HepG2 (cell line): Measurements from ENCODE around the gene PRMT6. TPM values are rescaled to one million over a fixed set of nuclear protein-coding genes. Genes with fewer than 3 reads are reported as not detected.

Experiments
- ATAC-seq: fragments of 200-7000 bp; cut with Tn5 transposase; 3 replicates; pipeline ENCODE4 v1.9.1; 2020; ENCODE audit warnings: mild to moderate bottlenecking, moderate library complexity
- BruUV-seq: library from RNA; stranded (reverse); fragments of 400-500 nt; replicated peaks from 2 replicates; lab custom pipeline; 2021; lab: Mats Ljungman, UMichigan
- CTCF ChIA-PET: fragments of 300-600 bp; formaldehyde crosslinking; extraction: SDS; loops from one replicate; lab custom pipeline; 2021; ENCODE audit warnings: low total read pairs, inconsistent platforms, low intra/inter-chr PET ratio; lab: Yijun Ruan, JAX
- POLR2A ChIA-PET: fragments of 350-600 bp; sonication (Branson Sonifier 250); formaldehyde crosslinking; loops from one replicate; lab custom pipeline; 2020; ENCODE audit warnings: antibody characterized with exemption, inconsistent platforms; lab: Yijun Ruan, JAX
- DNase-seq: peaks from one replicate; pipeline ENCODE4 v3.0.0-alpha.2; 2015; ENCODE audit warnings: low spot score
- FAIRE-seq: peaks from 3 replicates; lab custom pipeline; 2011; peaks lifted over from hg19 to GRCh38; lab: Jason Lieb, UNC
- H2AFZ ChIP-seq: one replicate; pipeline ENCODE4 v1.6.1; 2011; ENCODE audit warnings: low read length, inconsistent platforms
- H3K27ac ChIP-seq: fragments of 300-600 bp; 3 replicates; pipeline ENCODE4 v1.8.0; 2011; ENCODE audit warnings: mixed run types, mild to moderate bottlenecking, mixed read lengths, low read length, inconsistent platforms; ENCODE audit not compliant: insufficient read depth; ENCODE audit errors: extremely low read length
- H3K27me3 ChIP-seq, 2 experiments: fragments of 200-600 bp in 1 of 2; 2 replicates in 1 of 2; 3 replicates in 1 of 2; pipeline versions ENCODE4 v1.6.0 to v1.8.0; 2011; ENCODE audit warnings: low read length in 2 of 2, mild to moderate bottlenecking in 2 of 2, moderate library complexity in 2 of 2, inconsistent platforms in 1 of 2; ENCODE audit not compliant: insufficient read depth in 2 of 2, control insufficient read depth in 1 of 2
- H3K36me3 ChIP-seq, 2 experiments: fragments of 200-600 bp in 1 of 2; replicated peaks in 1 of 2; 2 replicates in 1 of 2; 3 replicates in 1 of 2; pipeline versions ENCODE4 v1.5.1 to v1.8.0; 2011; ENCODE audit warnings: low read length in 2 of 2, inconsistent platforms in 1 of 2; ENCODE audit not compliant: insufficient read depth in 2 of 2, control insufficient read depth in 1 of 2
- H3K4me1 ChIP-seq: 2 replicates; pipeline ENCODE4 v1.5.1; 2012; ENCODE audit warnings: low read length, inconsistent platforms; ENCODE audit not compliant: insufficient read depth
- H3K4me2 ChIP-seq: 2 replicates; pipeline ENCODE4 v1.6.0; 2011; ENCODE audit warnings: low read depth, low read length, inconsistent platforms
- H3K4me3 ChIP-seq, 3 experiments: fragments of 200-600 bp in 1 of 3; sonication (generic), shearing (Covaris generic) in 1 of 3; replicated peaks in 1 of 3; 2 replicates each; pipeline ENCODE4 v1.5.1; 2011 to 2016; ENCODE audit warnings: low read length in 3 of 3, inconsistent platforms in 2 of 3, low read depth in 2 of 3, mild to moderate bottlenecking in 2 of 3, control low read depth in 1 of 3, mixed read lengths in 1 of 3; ENCODE audit not compliant: insufficient read depth in 1 of 3
- H3K79me2 ChIP-seq: one replicate; pipeline ENCODE4 v1.6.1; 2011; ENCODE audit warnings: low read length, inconsistent platforms; ENCODE audit not compliant: insufficient read depth
- H3K9ac ChIP-seq: 2 replicates; pipeline ENCODE4 v1.6.0; 2011; ENCODE audit warnings: mild to moderate bottlenecking, low read depth, low read length, inconsistent platforms; ENCODE audit not compliant: insufficient read depth
- H3K9me3 ChIP-seq: 2 replicates; pipeline ENCODE4 v1.5.1; 2012; ENCODE audit warnings: mild to moderate bottlenecking, low read length
- H4K20me1 ChIP-seq: 2 replicates; pipeline ENCODE4 v1.6.0; 2011; ENCODE audit warnings: inconsistent platforms, mild to moderate bottlenecking, low read length, moderate library complexity; ENCODE audit not compliant: insufficient read depth
- GATA4 ChIP-seq: sonication (generic); IDR thresholded peaks from 2 replicates; pipeline ENCODE4 v1.6.1; 2016; ENCODE audit warnings: antibody characterized with exemption, low read depth, borderline replicate concordance
- KDM5B ChIP-seq: sonication (generic); formaldehyde crosslinking; IDR thresholded peaks from 2 replicates; pipeline ENCODE4 v1.4.0; 2020; ENCODE audit warnings: missing genetic modification reagents, mild to moderate bottlenecking, borderline replicate concordance
- KLF12 ChIP-seq: sonication (generic); formaldehyde crosslinking; IDR thresholded peaks from 2 replicates; pipeline ENCODE4 v1.4.0; 2020; ENCODE audit warnings: missing genetic modification reagents, borderline replicate concordance
- RCOR2 ChIP-seq: IDR thresholded peaks from 2 replicates; pipeline ENCODE4 v1.6.1; 2016; ENCODE audit warnings: missing biosample characterization, missing genetic modification reagents
- TCF7 ChIP-seq: sonication (generic); IDR thresholded peaks from 2 replicates; pipeline ENCODE4 v1.6.1; 2016; ENCODE audit warnings: antibody characterized with exemption, low read depth
- ZFP37 ChIP-seq: sonication (generic); formaldehyde crosslinking; IDR thresholded peaks from 2 replicates; pipeline ENCODE4 v1.4.0; 2020; ENCODE audit warnings: missing genetic modification reagents, borderline replicate concordance
- ZKSCAN8 ChIP-seq: IDR thresholded peaks from 2 replicates; pipeline ENCODE4 v1.6.1; 2016; ENCODE audit warnings: borderline replicate concordance, missing genetic modification reagents, missing compliant biosample characterization
- ZNF329 ChIP-seq: sonication (generic); formaldehyde crosslinking; IDR thresholded peaks from 2 replicates; pipeline ENCODE4 v1.9.0; 2021; ENCODE audit warnings: low read depth, mild to moderate bottlenecking, missing genetic modification reagents
- WGBS: methylation state at CpG from one replicate; pipeline ENCODE4 v1.1.6; 2017; ENCODE audit warnings: low lambda C conversion rate; 5-methylcytosine and 5-hydroxymethylcytosine counted together
- in situ Hi-C: cut with HindIII; loops from 2 replicates; pipeline ENCODE4 v1.10.0; 2017; ENCODE audit warnings: low pct_unique_long_range_greater_than_20kb; ENCODE audit not compliant: extremely low pct_ligation_motif_present
- intact Hi-C: fragments of 100-400 bp; cut with micrococcal nuclease; formaldehyde crosslinking; loops from one replicate; pipeline ENCODE4 v1.10.0; 2022; ENCODE audit not compliant: unreplicated experiment
- polyA plus RNA-seq, 8 experiments: library from polyadenylated mRNA; depleted of rRNA in 3 of 8; stranded (reverse) in 7 of 8; unstranded in 1 of 8; fragments of >200 nt; fragmentation: Illumina TruSeq in 4 of 8; extraction: Trizol in 4 of 8; gene quantifications; 2 replicates each; pipeline versions ENCODE4 v1.2.1 to v1.2.3, GENCODE V29; 2011 to 2016; ENCODE audit warnings: low read depth in 4 of 8, missing spikeins in 1 of 8, mixed read lengths in 1 of 8; ENCODE audit not compliant: insufficient read depth in 1 of 8
- total RNA-seq, 5 experiments: library from RNA; depleted of rRNA; stranded (reverse); fragments of >200 nt; fragmentation: Illumina TruSeq; extraction: Trizol; gene quantifications; 2 replicates each; pipeline ENCODE4 v1.2.3, GENCODE V29; 2016; ENCODE audit warnings: low read depth in 1 of 5
- TF ChIP-seq, protein P1 (sequence below): sonication (generic); formaldehyde crosslinking; IDR thresholded peaks from 2 replicates; pipeline ENCODE4 v1.8.1; 2023; ENCODE audit warnings: missing genetic modification reagents, inconsistent platforms, borderline replicate concordance
- TF ChIP-seq, protein P2 (sequence below): sonication (generic); formaldehyde crosslinking; IDR thresholded peaks from 2 replicates; pipeline ENCODE4 v1.4.0; 2020; ENCODE audit warnings: missing genetic modification reagents, mild to moderate bottlenecking, borderline replicate concordance
- TF ChIP-seq, protein P3 (sequence below): sonication (generic); formaldehyde crosslinking; IDR thresholded peaks from 2 replicates; pipeline ENCODE4 v1.4.0; 2020; ENCODE audit warnings: mild to moderate bottlenecking, missing genetic modification reagents
- TF ChIP-seq, protein P4 (sequence below): sonication (generic); formaldehyde crosslinking; IDR thresholded peaks from 2 replicates; pipeline ENCODE4 v1.4.0; 2020; ENCODE audit warnings: missing genetic modification reagents, mild to moderate bottlenecking, borderline replicate concordance
- TF ChIP-seq, protein P5 (sequence below): IDR thresholded peaks from 2 replicates; pipeline ENCODE4 v1.6.1; 2016; ENCODE audit warnings: mild to moderate bottlenecking

The PRMT6 gene
- total and polyA plus RNA-seq, 2 of the 13 experiments (the other 11 are each of a cell fraction or from before 2014, with no cell fraction given) = 8.1 to 15.8 TPM

DNA sequence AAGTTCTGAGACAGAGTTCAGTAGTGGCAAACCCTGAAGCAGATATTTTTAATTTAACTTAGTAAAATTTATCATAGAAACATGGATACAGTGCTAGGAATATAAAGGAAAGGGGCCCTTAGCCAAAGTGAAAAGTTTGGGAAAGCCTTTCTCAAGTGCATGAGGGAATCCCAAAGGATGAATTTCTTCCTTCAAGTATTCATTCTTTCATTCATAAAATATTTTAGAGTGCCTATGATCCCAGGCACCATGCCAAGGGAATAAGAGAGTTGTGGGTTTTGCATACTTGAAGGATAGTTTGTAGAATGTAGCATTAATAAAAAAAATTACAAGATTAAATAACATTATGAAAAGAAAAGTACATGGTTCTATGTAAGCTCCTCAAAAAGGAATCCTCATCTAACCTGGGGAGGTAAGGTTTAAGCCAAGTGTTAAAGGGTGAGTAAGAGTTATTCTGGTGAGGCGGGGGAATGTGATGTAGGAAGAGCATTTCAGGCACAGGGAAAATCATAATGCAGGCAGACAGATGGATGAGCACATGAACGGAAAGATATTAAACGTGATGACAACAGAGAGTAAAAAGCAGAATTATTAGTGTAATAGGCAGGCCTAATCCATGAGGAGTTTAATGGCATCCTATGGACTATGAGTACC, 44.0 kb downstream of the PRMT6 start:
- no peaks in the 10 kb centered on the region for H3K4me1 ChIP-seq
- FAIRE-seq = no peak
- no peaks in the 10 kb centered on the region for H3K27me3 ChIP-seq
- no peak overlapping the region for H3K27ac ChIP-seq
- no peaks in the 10 kb centered on the region for H3K9me3 ChIP-seq
- H3K36me3 ChIP-seq = no peaks in the 10 kb centered on the region
- no TSS peak for BruUV-seq
- WGBS = 16% methylated on average over 3 of the region's 3 CpGs
- no peak overlapping the region for H2AFZ ChIP-seq
- no peaks in the 10 kb centered on the region for H3K79me2 ChIP-seq
- intact Hi-C loops = no loop called here
- ChIA-PET POLR2A (no interaction called here), CTCF (no interaction called here)
- in situ Hi-C loops = no loop called here
- ATAC-seq = no peak
- no peak for DNase-seq
- H3K4me3 ChIP-seq = no peak overlapping the region
- H3K4me2 ChIP-seq = no peak overlapping the region
- H4K20me1 ChIP-seq = no peaks in the 10 kb centered on the region
- H3K9ac ChIP-seq = no peak overlapping the region
- TF ChIP-seq RCOR2 (CRISPR knock-in tag) (no peak), GATA4 (no peak), KLF12 (CRISPR knock-in tag) (no peak), TCF7 (no peak), ZNF329 (CRISPR knock-in tag) (no peak), KDM5B (no peak), ZFP37 (CRISPR knock-in tag) (no peak), ZKSCAN8 (no peak)
- TF ChIP-seq, protein P1, sequence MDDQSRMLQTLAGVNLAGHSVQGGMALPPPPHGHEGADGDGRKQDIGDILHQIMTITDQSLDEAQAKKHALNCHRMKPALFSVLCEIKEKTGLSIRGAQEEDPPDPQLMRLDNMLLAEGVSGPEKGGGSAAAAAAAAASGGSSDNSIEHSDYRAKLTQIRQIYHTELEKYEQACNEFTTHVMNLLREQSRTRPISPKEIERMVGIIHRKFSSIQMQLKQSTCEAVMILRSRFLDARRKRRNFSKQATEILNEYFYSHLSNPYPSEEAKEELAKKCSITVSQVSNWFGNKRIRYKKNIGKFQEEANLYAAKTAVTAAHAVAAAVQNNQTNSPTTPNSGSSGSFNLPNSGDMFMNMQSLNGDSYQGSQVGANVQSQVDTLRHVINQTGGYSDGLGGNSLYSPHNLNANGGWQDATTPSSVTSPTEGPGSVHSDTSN = no peak
- TF ChIP-seq, protein P2, sequence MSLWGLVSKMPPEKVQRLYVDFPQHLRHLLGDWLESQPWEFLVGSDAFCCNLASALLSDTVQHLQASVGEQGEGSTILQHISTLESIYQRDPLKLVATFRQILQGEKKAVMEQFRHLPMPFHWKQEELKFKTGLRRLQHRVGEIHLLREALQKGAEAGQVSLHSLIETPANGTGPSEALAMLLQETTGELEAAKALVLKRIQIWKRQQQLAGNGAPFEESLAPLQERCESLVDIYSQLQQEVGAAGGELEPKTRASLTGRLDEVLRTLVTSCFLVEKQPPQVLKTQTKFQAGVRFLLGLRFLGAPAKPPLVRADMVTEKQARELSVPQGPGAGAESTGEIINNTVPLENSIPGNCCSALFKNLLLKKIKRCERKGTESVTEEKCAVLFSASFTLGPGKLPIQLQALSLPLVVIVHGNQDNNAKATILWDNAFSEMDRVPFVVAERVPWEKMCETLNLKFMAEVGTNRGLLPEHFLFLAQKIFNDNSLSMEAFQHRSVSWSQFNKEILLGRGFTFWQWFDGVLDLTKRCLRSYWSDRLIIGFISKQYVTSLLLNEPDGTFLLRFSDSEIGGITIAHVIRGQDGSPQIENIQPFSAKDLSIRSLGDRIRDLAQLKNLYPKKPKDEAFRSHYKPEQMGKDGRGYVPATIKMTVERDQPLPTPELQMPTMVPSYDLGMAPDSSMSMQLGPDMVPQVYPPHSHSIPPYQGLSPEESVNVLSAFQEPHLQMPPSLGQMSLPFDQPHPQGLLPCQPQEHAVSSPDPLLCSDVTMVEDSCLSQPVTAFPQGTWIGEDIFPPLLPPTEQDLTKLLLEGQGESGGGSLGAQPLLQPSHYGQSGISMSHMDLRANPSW (CRISPR knock-in tag) = no peak
- TF ChIP-seq, protein P3, sequence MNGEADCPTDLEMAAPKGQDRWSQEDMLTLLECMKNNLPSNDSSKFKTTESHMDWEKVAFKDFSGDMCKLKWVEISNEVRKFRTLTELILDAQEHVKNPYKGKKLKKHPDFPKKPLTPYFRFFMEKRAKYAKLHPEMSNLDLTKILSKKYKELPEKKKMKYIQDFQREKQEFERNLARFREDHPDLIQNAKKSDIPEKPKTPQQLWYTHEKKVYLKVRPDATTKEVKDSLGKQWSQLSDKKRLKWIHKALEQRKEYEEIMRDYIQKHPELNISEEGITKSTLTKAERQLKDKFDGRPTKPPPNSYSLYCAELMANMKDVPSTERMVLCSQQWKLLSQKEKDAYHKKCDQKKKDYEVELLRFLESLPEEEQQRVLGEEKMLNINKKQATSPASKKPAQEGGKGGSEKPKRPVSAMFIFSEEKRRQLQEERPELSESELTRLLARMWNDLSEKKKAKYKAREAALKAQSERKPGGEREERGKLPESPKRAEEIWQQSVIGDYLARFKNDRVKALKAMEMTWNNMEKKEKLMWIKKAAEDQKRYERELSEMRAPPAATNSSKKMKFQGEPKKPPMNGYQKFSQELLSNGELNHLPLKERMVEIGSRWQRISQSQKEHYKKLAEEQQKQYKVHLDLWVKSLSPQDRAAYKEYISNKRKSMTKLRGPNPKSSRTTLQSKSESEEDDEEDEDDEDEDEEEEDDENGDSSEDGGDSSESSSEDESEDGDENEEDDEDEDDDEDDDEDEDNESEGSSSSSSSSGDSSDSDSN (CRISPR knock-in tag) = no peak
- TF ChIP-seq, protein P4, sequence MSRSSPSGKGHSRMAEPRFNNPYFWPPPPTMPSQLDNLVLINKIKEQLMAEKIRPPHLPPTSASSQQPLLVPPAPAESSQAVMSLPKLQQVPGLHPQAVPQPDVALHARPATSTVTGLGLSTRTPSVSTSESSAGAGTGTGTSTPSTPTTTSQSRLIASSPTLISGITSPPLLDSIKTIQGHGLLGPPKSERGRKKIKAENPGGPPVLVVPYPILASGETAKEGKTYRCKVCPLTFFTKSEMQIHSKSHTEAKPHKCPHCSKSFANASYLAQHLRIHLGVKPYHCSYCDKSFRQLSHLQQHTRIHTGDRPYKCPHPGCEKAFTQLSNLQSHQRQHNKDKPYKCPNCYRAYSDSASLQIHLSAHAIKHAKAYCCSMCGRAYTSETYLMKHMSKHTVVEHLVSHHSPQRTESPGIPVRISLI (CRISPR knock-in tag) = no peak
- TF ChIP-seq, protein P5, sequence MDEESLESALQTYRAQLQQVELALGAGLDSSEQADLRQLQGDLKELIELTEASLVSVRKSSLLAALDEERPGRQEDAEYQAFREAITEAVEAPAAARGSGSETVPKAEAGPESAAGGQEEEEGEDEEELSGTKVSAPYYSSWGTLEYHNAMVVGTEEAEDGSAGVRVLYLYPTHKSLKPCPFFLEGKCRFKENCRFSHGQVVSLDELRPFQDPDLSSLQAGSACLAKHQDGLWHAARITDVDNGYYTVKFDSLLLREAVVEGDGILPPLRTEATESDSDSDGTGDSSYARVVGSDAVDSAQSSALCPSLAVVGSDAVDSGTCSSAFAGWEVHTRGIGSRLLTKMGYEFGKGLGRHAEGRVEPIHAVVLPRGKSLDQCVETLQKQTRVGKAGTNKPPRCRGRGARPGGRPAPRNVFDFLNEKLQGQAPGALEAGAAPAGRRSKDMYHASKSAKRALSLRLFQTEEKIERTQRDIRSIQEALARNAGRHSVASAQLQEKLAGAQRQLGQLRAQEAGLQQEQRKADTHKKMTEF (CRISPR knock-in tag) = no peak
